T-helper 17 cell (primary cell): Measurements from ENCODE around the gene HVCN1. TPM values are rescaled to one million over a fixed set of nuclear protein-coding genes. Genes with fewer than 3 reads are reported as not detected.
A peak's percentile ranks its signal among the peaks of the same experiment; 100 is the strongest.

Source experiments
- ATAC-seq: fragments of 150-1000 bp; cut with Tn5 transposase; 2 replicates; pipeline ENCODE4 v1.10.0; 2021; ENCODE audit warnings: mild to moderate bottlenecking, moderate library complexity
- DNase-seq, 3 donors: peaks; one replicate each; pipeline versions ENCODE4 v3.0.0 to v3.0.0-alpha.2; 2020 to 2021
- H3K9me3 ChIP-seq: one replicate; pipeline ENCODE4 v1.7.0; 2013; ENCODE audit warnings: low read length, mild to moderate bottlenecking; ENCODE audit not compliant: control insufficient read depth, poor library complexity, severe bottlenecking
- H3K27ac Mint-ChIP-seq: one replicate; pipeline ENCODE4 v1.8.0; 2022; ENCODE audit warnings: mild to moderate bottlenecking, moderate library complexity, mixed read lengths
- H3K27me3 Mint-ChIP-seq: one replicate; pipeline ENCODE4 v1.8.0; 2022; ENCODE audit warnings: mixed read lengths
- H3K36me3 Mint-ChIP-seq: one replicate; pipeline ENCODE4 v1.8.0; 2022; ENCODE audit warnings: low read depth, mixed read lengths
- H3K4me1 Mint-ChIP-seq: one replicate; pipeline ENCODE4 v1.8.0; 2022; ENCODE audit warnings: mild to moderate bottlenecking, mixed read lengths
- H3K4me3 Mint-ChIP-seq: one replicate; pipeline ENCODE4 v1.8.0; 2022; ENCODE audit warnings: mild to moderate bottlenecking, moderate library complexity, mixed read lengths
- total RNA-seq, 4 donors: library from RNA in 2 of 4; stranded (reverse) in 2 of 4; gene quantifications; one replicate each; pipeline ENCODE4 v1.2.3 and lab custom pipeline; 2022 to 2026

Gene HVCN1
- total RNA-seq, 2 donors from 2014 or later: 4.6 to 8.8 TPM

- H3K27ac Mint-ChIP-seq: no peak overlapping the region
- H3K27me3 Mint-ChIP-seq: no peaks in the 10 kb centered on the region
- no peak for ATAC-seq
- no peaks in the 10 kb centered on the region for H3K9me3 ChIP-seq
- DNase-seq: no peak
- no peaks in the 10 kb centered on the region for H3K36me3 Mint-ChIP-seq
- H3K4me1 Mint-ChIP-seq: peaks cover 29% of the 10 kb centered on the region
- no peak overlapping the region for H3K4me3 Mint-ChIP-seq
These were observed 4.8 kb upstream of the HVCN1 start for GRCh38 chr12:110693731-110694130.

DNA sequence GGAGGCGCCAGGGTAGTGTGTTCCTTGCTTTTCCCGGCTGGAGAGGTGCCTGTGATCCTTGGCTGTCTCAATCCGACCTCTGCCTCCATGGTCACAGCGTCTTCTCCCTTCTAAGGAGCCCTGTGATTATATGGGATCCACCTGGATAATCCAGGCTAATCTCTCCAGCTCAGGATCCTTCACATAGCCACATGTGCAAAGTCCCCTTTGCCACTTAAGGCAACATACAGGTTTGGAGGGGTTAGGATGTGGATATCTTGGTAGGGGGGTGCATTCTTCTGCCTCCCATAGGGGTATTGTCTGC lies 1.2 kb upstream of the HVCN1 start:
- ATAC-seq (no peak), DNase-seq (no peak)
- H3K4me1 Mint-ChIP-seq: peaks cover 23% of the 10 kb centered on the region
- peaks cover 7% of the 10 kb centered on the region for H3K36me3 Mint-ChIP-seq
- peaks cover 8% of the 10 kb centered on the region for H3K27me3 Mint-ChIP-seq
- H3K9me3 ChIP-seq: no peaks in the 10 kb centered on the region
- peak overlapping the region; percentile 95 for H3K4me3 Mint-ChIP-seq
- peak overlapping the region; percentile 87 for H3K27ac Mint-ChIP-seq

- H3K4me1 Mint-ChIP-seq: peaks cover 21% of the 10 kb centered on the region
- ATAC-seq (peak; percentile 74), DNase-seq (peak in 2 of 3 donors; percentile 29 to 36)
- H3K27me3 Mint-ChIP-seq: peaks cover 8% of the 10 kb centered on the region
- peak overlapping the region; percentile 95 for H3K4me3 Mint-ChIP-seq
- no peaks in the 10 kb centered on the region for H3K9me3 ChIP-seq
- H3K27ac Mint-ChIP-seq: peak overlapping the region; percentile 87
- peaks cover 7% of the 10 kb centered on the region for H3K36me3 Mint-ChIP-seq
These were observed 589 bp upstream of the HVCN1 start for GRCh38 chr12:110689281-110690126.

- no peak for DNase-seq
- Mint-ChIP-seq H3K4me1 (peaks cover 21% of the 10 kb centered on the region), H3K27ac (peak overlapping the region; percentile 43)
These were observed 1.3 kb downstream of the HVCN1 start for GRCh38 chr12:110687396-110688169.

GRCh38 chr12:110686294-110686903 lies 2.5 kb downstream of the HVCN1 start:
- peaks cover 8% of the 10 kb centered on the region for H3K27me3 Mint-ChIP-seq
- ATAC-seq (no peak), DNase-seq (no peak)
- peaks cover 12% of the 10 kb centered on the region for H3K36me3 Mint-ChIP-seq
- peaks cover 21% of the 10 kb centered on the region for H3K4me1 Mint-ChIP-seq
- peak overlapping the region; percentile 43 for H3K27ac Mint-ChIP-seq
- H3K4me3 Mint-ChIP-seq: peak overlapping the region; percentile 88
- H3K9me3 ChIP-seq: no peaks in the 10 kb centered on the region

More at GRCh38 chr12:110687396-110688169, 1.3 kb downstream of the HVCN1 start:
- peaks cover 8% of the 10 kb centered on the region for H3K36me3 Mint-ChIP-seq
- ATAC-seq: no peak
- peaks cover 8% of the 10 kb centered on the region for H3K27me3 Mint-ChIP-seq
- no peaks in the 10 kb centered on the region for H3K9me3 ChIP-seq
- H3K4me3 Mint-ChIP-seq: peak overlapping the region; percentile 88

DNA sequence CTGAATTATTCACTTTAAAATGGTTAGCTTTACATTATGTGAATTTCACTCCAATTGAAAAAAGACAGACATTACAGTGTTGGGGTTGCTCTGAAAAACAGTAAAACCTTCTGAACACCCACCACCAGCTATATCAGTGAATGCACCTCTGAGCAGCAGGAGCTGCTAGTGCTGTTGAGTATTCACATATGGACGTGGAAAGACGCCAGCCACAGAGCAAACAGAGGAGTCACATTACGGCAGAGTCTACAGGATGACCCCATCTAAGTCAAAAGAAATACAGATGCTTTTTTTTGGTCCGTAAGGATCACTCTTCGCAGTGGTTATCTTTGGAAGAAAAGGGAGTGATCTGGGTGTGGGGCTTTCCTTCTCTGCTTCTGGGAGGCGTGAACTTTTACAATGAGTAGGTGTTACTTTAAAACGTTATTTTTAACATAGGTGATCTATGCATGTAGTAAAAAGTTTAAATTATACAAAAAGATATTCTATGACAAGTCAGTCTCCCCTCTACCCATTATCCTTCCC lies 4.5 kb downstream of the HVCN1 start:
- peaks cover 12% of the 10 kb centered on the region for H3K36me3 Mint-ChIP-seq
- no peak for DNase-seq
- ATAC-seq: no peak
- H3K4me3 Mint-ChIP-seq: no peak overlapping the region
- no peak overlapping the region for H3K27ac Mint-ChIP-seq
- no peaks in the 10 kb centered on the region for H3K9me3 ChIP-seq
- peaks cover 8% of the 10 kb centered on the region for H3K27me3 Mint-ChIP-seq
- peaks cover 13% of the 10 kb centered on the region for H3K4me1 Mint-ChIP-seq

DNA sequence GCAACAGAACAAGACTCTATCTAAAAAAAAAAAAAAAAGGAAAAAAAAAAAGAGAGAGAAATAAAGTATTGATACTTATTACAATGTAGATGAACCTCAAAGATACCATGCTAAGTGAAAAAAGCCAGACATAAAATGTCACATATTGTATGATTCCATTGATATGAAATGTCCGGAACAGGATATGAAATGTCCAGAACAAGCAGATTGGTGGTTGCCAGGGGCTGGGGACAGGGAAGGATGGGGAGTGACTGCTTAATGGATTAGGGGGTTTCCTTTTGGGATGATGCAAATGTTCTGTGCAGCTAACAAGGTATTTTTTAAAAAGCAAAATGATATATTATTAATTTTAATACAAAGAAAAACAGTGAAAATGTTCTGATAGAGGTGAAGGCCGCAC lies 5.0 kb downstream of the HVCN1 start:
- no peaks in the 10 kb centered on the region for H3K9me3 ChIP-seq
- DNase-seq (no peak), ATAC-seq (no peak)
- H3K27me3 Mint-ChIP-seq: peaks cover 8% of the 10 kb centered on the region
- H3K27ac Mint-ChIP-seq: no peak overlapping the region
- no peak overlapping the region for H3K4me3 Mint-ChIP-seq
- peaks cover 12% of the 10 kb centered on the region for H3K36me3 Mint-ChIP-seq
- peaks cover 12% of the 10 kb centered on the region for H3K4me1 Mint-ChIP-seq

DNA sequence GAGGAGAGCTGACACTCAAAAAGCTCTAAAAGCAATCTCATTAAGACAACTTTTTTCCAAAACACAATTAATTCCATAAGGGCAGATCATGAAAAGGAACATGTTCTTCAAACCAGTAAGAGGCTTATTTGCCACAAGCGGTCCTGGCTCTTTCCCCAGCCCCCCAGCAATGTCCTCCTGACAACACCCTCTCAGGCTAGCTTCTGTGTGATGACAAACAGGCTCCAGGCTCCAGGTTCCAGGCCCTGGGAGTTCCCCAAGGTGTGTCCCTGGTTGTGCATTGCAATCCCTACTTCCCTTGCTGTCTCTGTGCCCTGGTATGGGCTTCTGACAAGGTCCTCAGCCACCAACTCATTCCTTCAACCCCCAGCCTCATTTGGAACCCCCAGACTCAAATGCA lies 8.9 kb downstream of the HVCN1 start:
- peaks cover 15% of the 10 kb centered on the region for H3K4me1 Mint-ChIP-seq
- H3K36me3 Mint-ChIP-seq: peaks cover 8% of the 10 kb centered on the region
- H3K27ac Mint-ChIP-seq: no peak overlapping the region
- no peak overlapping the region for H3K4me3 Mint-ChIP-seq
- ATAC-seq (no peak), DNase-seq (no peak)
- H3K9me3 ChIP-seq: no peaks in the 10 kb centered on the region
- H3K27me3 Mint-ChIP-seq: no peaks in the 10 kb centered on the region

- no peak overlapping the region for H3K27ac Mint-ChIP-seq
- H3K36me3 Mint-ChIP-seq: peaks cover 8% of the 10 kb centered on the region
- ATAC-seq (no peak), DNase-seq (no peak)
- no peaks in the 10 kb centered on the region for H3K9me3 ChIP-seq
- peaks cover 15% of the 10 kb centered on the region for H3K4me1 Mint-ChIP-seq
- no peaks in the 10 kb centered on the region for H3K27me3 Mint-ChIP-seq
- no peak overlapping the region for H3K4me3 Mint-ChIP-seq
These were observed 9.7 kb downstream of the HVCN1 start for GRCh38 chr12:110679201-110679600.

- peaks cover 15% of the 10 kb centered on the region for H3K4me1 Mint-ChIP-seq
- ATAC-seq (no peak), DNase-seq (no peak)
- peaks cover 6% of the 10 kb centered on the region for H3K36me3 Mint-ChIP-seq
- no peaks in the 10 kb centered on the region for H3K27me3 Mint-ChIP-seq
- H3K27ac Mint-ChIP-seq: peak overlapping the region; percentile 94
- H3K4me3 Mint-ChIP-seq: peak overlapping the region; percentile 83
- no peaks in the 10 kb centered on the region for H3K9me3 ChIP-seq
These were observed 10.9 kb downstream of the HVCN1 start for GRCh38 chr12:110677982-110678381.

DNA sequence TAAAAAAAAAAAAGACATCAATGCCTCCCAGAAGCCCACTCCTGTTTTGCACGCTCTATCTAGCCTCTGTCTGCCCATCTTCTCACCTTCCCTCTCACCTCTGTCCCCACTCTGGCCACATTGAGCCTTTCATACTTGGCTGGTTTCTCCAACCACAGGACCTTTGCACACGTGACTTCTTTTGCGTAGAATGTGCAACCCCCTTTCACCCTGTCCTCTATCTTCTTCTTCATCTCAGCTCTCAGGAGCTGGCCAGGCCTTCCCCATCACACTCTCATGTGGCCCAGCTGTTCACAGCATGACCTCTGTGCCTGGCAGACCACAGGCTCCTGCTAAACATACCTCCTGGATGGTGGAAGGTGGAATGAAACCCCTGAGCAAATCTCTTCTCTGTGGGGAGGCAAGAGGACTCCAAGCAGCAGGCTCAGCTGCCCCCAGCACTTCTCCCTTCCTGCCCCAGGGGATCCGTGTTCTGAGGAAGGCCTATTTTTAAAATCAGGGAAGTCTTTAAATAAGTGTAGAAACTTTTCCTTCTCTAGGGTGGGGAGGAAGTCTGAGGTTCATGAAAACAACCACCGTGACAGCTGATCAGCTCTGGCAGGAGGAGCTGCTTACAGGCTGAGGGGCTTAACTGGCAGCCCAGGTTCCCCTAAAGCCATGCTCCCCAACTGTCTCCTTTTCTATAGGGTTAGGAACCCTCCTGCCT lies 11.6 kb downstream of the HVCN1 start:
- peak overlapping the region; percentile 83 for H3K4me3 Mint-ChIP-seq
- peaks cover 6% of the 10 kb centered on the region for H3K36me3 Mint-ChIP-seq
- peaks cover 15% of the 10 kb centered on the region for H3K4me1 Mint-ChIP-seq
- no peak for DNase-seq
- peak; percentile 63 for ATAC-seq
- H3K27ac Mint-ChIP-seq: peak overlapping the region; percentile 94
- no peaks in the 10 kb centered on the region for H3K27me3 Mint-ChIP-seq
- no peaks in the 10 kb centered on the region for H3K9me3 ChIP-seq

DNA sequence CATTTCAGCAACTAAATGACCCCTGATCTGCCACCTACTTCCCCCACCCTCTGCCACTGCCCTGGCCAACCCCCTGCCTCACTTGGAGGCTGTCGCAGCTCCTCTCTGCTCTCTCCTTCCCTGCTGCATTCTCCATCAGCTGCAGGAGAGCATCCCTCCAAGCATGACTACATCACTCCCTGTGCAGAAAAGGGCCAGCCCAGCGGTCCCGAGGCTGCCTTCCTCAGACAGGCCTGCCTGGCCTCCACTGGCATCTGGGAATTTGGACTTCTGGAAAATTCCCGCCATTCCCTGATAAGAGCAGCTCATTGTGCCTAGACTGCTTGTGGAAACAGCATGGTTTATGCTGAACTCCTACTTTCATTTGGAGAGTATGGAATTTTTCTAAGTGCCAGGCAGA lies 12.7 kb downstream of the HVCN1 start:
- no peak for DNase-seq
- no peak overlapping the region for H3K27ac Mint-ChIP-seq
- H3K27me3 Mint-ChIP-seq: no peaks in the 10 kb centered on the region

More for the DNA sequence above, 12.7 kb downstream of the HVCN1 start:
- no peak overlapping the region for H3K4me3 Mint-ChIP-seq
- H3K36me3 Mint-ChIP-seq: peaks cover 3% of the 10 kb centered on the region
- no peaks in the 10 kb centered on the region for H3K9me3 ChIP-seq
- peaks cover 12% of the 10 kb centered on the region for H3K4me1 Mint-ChIP-seq
- no peak for ATAC-seq
